LNCAP (cell line): ENCODE results near the gene KPNA3.

Source experiments
- TF ChIP-seq, protein P1 (sequence below): fragments of 450-650 bp; IDR thresholded peaks from 2 replicates; pipeline ENCODE4 v1.5.1; 2017; ENCODE audit warnings: mild to moderate bottlenecking

Gene KPNA3

DNA sequence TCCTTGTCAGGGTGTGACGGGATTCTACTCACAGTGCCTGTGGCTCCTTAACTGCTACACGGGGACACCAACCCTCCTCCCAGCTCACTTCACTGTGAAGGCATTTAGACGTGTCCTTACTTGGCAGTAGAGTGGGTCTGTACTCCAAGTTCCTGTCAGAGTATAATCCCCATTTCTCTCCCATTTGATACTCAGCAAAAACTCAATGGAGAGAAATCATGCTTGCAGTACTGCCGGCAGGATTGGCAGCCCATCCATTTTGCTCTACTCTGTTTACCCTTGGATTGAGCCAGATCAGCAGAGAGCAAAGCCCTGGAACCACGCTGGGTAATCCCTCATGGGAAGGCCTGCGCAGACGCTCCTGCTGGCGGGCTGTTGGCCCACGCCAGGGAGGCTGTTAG lies 135.2 kb downstream of the KPNA3 start:
- TF ChIP-seq, protein P1, sequence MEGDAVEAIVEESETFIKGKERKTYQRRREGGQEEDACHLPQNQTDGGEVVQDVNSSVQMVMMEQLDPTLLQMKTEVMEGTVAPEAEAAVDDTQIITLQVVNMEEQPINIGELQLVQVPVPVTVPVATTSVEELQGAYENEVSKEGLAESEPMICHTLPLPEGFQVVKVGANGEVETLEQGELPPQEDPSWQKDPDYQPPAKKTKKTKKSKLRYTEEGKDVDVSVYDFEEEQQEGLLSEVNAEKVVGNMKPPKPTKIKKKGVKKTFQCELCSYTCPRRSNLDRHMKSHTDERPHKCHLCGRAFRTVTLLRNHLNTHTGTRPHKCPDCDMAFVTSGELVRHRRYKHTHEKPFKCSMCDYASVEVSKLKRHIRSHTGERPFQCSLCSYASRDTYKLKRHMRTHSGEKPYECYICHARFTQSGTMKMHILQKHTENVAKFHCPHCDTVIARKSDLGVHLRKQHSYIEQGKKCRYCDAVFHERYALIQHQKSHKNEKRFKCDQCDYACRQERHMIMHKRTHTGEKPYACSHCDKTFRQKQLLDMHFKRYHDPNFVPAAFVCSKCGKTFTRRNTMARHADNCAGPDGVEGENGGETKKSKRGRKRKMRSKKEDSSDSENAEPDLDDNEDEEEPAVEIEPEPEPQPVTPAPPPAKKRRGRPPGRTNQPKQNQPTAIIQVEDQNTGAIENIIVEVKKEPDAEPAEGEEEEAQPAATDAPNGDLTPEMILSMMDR, result no peak

GRCh38 chr13:49655906-49656305 lies 136.6 kb downstream of the KPNA3 start:
- TF ChIP-seq, protein P1, result no peak

DNA sequence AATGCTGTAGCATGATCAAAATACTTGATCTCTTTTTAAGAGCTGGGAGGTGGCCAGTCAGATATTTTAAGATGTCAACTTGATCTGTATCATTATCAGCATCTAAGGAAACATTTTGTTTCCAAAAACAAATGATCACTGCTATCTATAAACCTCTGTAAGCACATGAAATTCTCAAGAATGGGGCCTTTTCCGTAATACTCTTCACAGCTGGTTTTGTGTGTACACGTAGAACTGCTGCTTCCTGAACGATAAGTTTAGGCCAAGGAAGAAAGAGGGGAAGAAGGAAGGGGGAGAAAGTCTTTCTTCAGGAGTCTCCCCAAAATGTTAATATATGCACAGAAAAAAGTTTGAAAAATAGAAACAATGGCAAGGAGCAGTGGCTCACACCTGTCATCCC lies 138.5 kb downstream of the KPNA3 start:
- TF ChIP-seq, protein P1, result no peak

- TF ChIP-seq, protein P1, result no peak
Measured at GRCh38 chr13:49653478-49653877, 139.0 kb downstream of the KPNA3 start.

DNA sequence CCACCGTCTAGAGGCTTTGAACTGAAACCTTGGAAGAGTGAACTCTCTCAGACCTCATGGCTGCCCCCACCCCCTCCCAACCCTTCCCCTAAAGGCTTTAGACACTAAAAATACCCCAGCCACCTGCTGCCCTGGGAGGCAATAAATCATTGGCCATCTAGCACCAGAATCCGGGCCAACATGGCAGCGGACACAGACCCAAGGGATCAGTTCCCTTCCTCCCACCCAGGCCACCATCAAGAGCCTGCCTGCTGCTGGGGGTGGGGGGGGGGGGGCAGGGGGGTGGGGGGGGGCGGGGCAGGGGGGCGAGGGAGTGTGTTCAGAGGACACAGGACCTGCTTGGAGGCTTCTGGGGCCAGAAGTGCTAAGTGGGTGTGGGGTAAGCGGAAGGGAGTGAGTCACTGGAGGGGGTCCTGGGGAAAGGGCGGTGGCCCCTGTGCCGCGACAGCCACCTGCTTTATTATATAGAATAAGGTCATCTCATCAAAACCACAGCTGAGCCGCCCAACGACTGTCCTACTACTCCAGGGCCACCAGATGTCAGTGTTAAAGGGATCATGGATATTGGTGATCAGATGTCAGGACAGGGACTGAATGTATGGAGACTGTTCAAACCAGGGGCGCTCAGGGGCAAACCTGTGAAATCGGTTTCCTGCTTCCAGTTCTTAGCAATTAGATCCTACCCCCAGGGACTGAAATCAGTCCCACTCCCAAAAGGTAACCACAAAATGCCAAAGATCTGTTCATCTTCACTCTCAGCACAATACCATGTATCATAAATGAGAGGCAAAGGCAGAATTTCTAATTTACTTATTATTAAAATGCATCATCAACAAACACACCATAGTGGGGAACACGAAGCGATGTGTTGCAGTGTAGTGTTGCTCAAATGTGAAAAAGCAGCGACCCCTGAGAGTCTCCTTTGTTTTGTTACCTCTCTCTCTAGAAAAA lies 139.9 kb downstream of the KPNA3 start:
- TF ChIP-seq, protein P1, result peak; percentile 55

DNA sequence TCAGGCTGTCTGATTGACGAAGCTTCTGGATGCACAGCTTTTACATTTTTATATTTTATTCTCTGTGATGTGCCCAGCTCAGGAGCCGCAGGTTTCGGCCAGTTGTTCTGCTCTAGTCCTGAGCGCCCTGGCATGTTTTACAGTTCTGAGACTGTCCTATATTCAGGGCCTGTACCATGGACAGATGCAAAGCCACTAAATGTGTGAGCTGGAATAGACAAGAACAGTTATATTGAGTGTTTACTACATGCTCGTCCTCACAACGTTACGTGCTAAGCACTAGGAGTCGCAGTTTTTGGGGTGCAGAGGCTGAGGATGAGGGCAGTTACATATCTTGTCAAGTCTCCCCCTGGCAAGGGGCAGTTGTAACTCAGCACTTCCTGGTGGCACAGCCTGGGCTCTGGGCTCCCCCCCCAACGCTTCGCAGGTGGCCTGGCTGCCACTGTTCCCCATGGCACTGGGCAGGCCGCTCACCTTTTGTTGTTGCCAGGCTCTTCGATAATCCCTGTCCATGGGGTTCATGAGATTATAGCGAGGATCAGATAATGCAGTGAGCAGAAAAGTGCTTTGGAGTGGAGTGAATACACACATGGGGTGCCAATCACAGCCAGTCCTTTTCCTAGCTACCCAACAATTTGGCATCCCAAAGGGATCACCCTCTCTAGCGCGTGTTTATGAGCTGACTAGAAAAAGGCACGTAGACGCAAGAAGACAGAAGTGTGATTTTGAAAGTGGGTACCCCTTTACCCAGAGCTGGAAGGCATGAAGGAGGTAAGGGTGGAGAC lies 140.7 kb downstream of the KPNA3 start:
- TF ChIP-seq, protein P1, result no peak

DNA sequence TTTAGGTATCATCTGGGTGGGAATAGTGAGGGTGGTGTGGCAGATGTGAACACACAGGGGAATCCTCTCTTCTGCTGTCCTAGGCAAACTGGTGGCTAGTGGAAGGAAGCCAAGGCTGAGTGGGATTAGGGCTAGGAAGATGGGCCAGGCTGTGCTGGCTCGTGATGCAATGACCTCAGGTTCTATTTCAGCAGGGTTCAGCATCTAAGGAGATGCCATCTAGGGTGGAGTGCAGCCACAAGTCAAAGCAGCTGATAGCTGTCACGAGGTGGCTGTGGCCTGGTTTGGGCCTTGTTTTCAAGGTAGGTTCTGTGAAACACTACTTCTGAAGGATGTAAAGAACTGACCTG lies 142.5 kb downstream of the KPNA3 start:
- TF ChIP-seq, protein P1, result no peak
